Vagina (tissue), 2 donors: Measurements from ENCODE around the gene APCDD1L. TPM values are rescaled to one million over a fixed set of nuclear protein-coding genes. Genes with fewer than 3 reads are reported as not detected.

Experiments used
- DNase-seq, 2 donors: peaks; one replicate each; pipeline ENCODE4 v3.0.0-alpha.2; 2017; ENCODE audit errors: extremely low spot score in 2 of 2
- H3K27ac ChIP-seq: fragments of 200-600 bp; sonication (generic); one replicate; pipeline ENCODE4 v1.5.1; 2019
- H3K27me3 ChIP-seq: fragments of 200-600 bp; sonication (generic); one replicate; pipeline ENCODE4 v1.5.1; 2019
- H3K36me3 ChIP-seq, 2 donors: fragments of 200-600 bp; sonication (generic); one replicate each; pipeline ENCODE4 v1.5.1; 2017 to 2019
- H3K4me1 ChIP-seq: fragments of 200-600 bp; sonication (generic); one replicate; pipeline ENCODE4 v1.5.1; 2019
- H3K4me3 ChIP-seq, 2 donors: fragments of 200-600 bp; sonication (generic); 1 replicate in 1 of 2; 2 replicates in 1 of 2; pipeline ENCODE4 v1.5.1; 2016 to 2019
- H3K9me3 ChIP-seq: fragments of 200-600 bp; sonication (generic); one replicate; pipeline ENCODE4 v1.5.1; 2019
- POLR2A ChIP-seq, 2 donors: fragments of 450-650 bp; IDR thresholded peaks; one replicate each; pipeline ENCODE4 v1.6.1; 2017; ENCODE audit warnings: antibody characterized with exemption in 2 of 2, mild to moderate bottlenecking in 2 of 2, moderate library complexity in 2 of 2
- POLR2AphosphoS5 ChIP-seq, 2 donors: sonication (generic); formaldehyde crosslinking; IDR thresholded peaks; one replicate each; pipeline ENCODE4 v1.9.0; 2017; ENCODE audit warnings: antibody characterized with exemption in 2 of 2, mild to moderate bottlenecking in 2 of 2, low read depth in 1 of 2; ENCODE audit not compliant: insufficient read depth in 1 of 2
- intact Hi-C: fragments of 100-400 bp; cut with DNase I; formaldehyde crosslinking; loops from one replicate; pipeline ENCODE4 v1.15.1; 2023
- total RNA-seq: library from RNA; depleted of rRNA; stranded (reverse); fragments of >200 nt; gene quantifications from one replicate; pipeline ENCODE4 v1.2.3, GENCODE V29; 2016
- TF ChIP-seq, protein P1 (sequence below), 3 experiments: fragments of 450-650 bp in 2 of 3; fragments of 200-600 bp in 1 of 3; sonication (generic) in 1 of 3; IDR thresholded peaks; one replicate each; pipeline ENCODE4 v1.5.1; 2017 to 2019; ENCODE audit warnings: antibody characterized with exemption in 3 of 3, mild to moderate bottlenecking in 2 of 3, moderate library complexity in 2 of 3

APCDD1L gene
- total RNA-seq, 1 donor from 2014 or later: 0.98 TPM

DNA sequence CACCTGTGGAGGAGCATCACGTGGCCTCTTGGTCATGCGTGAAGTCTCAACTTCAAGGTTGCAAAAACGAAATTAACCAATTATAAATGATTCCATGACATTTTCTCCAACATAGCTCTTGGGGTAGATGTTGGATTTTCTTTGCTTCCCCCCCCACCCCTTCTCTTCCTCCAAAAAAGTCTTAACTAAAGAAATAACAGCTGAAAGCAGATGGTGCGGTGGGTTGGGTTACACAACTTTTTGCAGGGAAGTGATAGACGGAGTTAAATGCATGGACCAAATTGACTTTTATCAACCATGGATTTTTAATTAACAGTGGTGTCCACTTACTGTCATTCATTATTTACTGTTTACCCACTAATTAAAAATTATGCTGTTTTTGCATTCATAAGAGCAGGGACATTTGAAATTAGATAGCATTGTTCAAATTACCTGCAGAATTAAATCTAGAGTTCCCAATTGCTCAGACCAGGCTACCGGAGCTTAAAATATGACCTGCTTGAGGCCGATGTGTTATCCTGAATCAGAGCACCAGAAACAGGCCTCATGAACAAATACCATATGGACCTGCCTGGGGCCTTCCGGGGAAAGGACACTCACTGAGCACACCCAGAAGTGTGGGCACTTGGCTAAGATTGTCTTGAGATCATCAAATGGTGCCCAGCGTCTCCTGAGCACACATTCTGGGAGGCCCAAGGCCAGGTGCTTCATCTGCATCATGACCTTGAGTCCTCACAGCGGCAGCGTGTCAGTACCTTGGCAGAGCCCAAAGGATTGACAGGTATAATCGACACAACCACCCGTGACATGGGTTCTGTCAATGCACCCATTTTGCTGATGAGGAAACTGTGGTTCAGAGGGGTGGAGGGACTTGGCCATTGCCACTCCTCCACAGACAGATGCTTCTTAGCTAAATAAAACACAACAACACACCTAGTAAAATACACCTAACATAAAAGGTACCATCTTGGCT, 41.5 kb downstream of the APCDD1L start:
- intact Hi-C loops: loop anchor here (5.0 kb wide), 1 partner anchor 174 kb away; no protein-coding TSS in a partner anchor
- H3K4me3 ChIP-seq: no peak overlapping the region
- H3K27me3 ChIP-seq: no peaks in the 10 kb centered on the region
- no peaks in the 10 kb centered on the region for H3K9me3 ChIP-seq
- H3K36me3 ChIP-seq: no peaks in the 10 kb centered on the region
- peaks cover 15% of the 10 kb centered on the region for H3K4me1 ChIP-seq
- DNase-seq: no peak
- TF ChIP-seq, protein P1, sequence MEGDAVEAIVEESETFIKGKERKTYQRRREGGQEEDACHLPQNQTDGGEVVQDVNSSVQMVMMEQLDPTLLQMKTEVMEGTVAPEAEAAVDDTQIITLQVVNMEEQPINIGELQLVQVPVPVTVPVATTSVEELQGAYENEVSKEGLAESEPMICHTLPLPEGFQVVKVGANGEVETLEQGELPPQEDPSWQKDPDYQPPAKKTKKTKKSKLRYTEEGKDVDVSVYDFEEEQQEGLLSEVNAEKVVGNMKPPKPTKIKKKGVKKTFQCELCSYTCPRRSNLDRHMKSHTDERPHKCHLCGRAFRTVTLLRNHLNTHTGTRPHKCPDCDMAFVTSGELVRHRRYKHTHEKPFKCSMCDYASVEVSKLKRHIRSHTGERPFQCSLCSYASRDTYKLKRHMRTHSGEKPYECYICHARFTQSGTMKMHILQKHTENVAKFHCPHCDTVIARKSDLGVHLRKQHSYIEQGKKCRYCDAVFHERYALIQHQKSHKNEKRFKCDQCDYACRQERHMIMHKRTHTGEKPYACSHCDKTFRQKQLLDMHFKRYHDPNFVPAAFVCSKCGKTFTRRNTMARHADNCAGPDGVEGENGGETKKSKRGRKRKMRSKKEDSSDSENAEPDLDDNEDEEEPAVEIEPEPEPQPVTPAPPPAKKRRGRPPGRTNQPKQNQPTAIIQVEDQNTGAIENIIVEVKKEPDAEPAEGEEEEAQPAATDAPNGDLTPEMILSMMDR (IDR thresholded peaks at IDR 0.05): no peak
- TF ChIP-seq POLR2A (IDR thresholded peaks at IDR 0.05): no peak
- no peak for TF ChIP-seq POLR2AphosphoS5 (IDR thresholded peaks at IDR 0.05; ENCODE audit: insufficient read depth in 1 of 2, low read depth in 1 of 2)
- no peak overlapping the region for H3K27ac ChIP-seq

DNA sequence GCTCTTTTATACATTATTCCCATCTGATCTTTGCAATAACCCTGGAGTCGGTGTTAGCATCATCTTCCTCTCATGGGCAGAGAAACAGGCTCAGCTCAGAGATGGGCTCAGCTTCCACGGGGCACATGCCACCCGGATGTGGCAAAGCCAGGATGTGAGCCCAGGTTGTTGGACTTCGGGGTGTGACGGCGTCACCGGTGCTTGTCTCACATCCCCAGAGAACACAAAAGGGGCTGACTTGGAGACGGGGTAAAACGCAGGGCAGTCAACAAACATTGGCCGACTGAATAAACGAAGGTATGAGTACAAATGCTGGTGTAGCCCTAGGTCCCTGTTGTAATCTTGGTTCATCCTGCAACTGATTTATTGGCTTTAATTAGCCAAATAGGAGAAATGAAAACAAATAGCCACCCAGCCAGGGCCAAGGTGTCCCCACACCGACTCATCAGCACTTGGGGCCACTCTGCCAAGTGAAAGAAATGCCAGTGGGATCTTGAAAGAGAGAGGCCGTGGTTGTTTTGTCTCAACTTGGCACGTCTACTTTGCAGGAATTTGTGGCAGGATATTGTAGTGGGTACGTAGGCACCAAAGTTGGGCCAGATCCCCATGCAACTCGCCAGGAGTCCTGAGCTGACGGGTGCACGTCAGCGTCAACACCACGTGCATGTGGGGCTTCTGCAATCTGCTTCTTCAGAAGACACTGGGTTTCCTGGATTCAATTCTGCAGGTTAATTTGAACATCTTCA, 42.8 kb downstream of the APCDD1L start:
- H3K9me3 ChIP-seq: no peaks in the 10 kb centered on the region
- no peaks in the 10 kb centered on the region for H3K36me3 ChIP-seq
- H3K4me1 ChIP-seq: peaks cover 15% of the 10 kb centered on the region
- no peak for DNase-seq
- TF ChIP-seq POLR2AphosphoS5 (IDR thresholded peaks at IDR 0.05; ENCODE audit: insufficient read depth in 1 of 2, low read depth in 1 of 2) (no peak), POLR2A (IDR thresholded peaks at IDR 0.05) (no peak)
- TF ChIP-seq, protein P1 (IDR thresholded peaks at IDR 0.05): no peak
- no peak overlapping the region for H3K27ac ChIP-seq
- intact Hi-C loops: loop anchor here (5.0 kb wide), 1 partner anchor 175 kb away; no protein-coding TSS in a partner anchor
- H3K27me3 ChIP-seq: no peaks in the 10 kb centered on the region
- H3K4me3 ChIP-seq: no peak overlapping the region

DNA sequence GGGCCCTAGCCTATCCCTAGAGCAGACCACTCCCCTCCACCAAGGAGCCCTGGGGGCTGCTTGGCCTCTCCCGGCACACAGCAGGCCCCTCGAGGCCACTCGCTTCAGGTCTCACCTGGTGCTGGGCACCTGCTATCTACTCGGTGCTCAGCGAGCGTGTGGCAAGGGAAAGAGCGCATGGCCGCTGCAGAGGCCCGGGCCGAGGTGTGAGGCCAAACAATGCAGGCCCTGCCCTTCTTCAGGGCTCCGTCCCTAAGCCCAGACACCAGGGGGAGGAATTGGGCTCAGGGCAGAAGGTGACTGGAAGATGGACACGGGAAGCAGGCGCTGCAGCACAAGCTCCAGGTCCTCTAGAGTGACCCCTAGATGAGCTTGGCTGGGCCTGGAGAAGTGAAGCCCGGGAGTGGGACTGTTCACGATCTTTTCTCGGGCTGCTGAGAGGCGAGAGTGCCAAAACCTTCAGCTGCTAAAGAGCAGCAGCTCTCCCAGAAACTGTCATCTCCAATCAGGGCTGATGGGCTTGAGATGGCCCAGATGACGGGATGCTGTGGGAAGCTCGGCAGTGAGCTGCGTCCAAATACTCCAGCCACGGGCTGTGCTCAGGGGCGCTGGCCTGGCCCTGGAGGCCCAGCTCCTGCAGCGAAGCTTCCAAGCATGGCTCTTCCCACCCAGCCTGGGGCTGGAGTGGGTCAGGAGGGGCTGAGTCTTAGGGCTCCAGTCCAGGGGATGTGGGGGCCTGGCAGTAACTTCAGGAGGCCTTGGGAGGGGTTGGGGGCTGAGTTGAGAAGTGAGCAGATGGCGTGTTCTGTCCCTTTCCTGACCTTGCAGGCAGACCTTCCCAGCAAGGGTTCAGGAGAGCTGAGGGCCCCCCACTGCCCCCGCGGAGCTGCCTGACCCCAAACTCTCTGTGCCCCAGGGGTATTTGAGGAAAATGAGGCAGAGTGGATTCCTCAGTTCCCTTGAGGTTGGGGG, 43.7 kb downstream of the APCDD1L start:
- TF ChIP-seq POLR2A (IDR thresholded peaks at IDR 0.05) (no peak), POLR2AphosphoS5 (IDR thresholded peaks at IDR 0.05; ENCODE audit: insufficient read depth in 1 of 2, low read depth in 1 of 2) (peak in 1 of 2 donors; percentile 32)
- TF ChIP-seq, protein P1 (IDR thresholded peaks at IDR 0.05): no peak
- no peak for DNase-seq
- Histone ChIP-seq H3K36me3 (no peaks in the 10 kb centered on the region), H3K4me1 (peaks cover 15% of the 10 kb centered on the region), H3K27ac (no peak overlapping the region), H3K9me3 (no peaks in the 10 kb centered on the region), H3K27me3 (no peaks in the 10 kb centered on the region), H3K4me3 (no peak overlapping the region)
- intact Hi-C loops: loop anchor here (5.0 kb wide), 1 partner anchor 176 kb away; no protein-coding TSS in a partner anchor

DNA sequence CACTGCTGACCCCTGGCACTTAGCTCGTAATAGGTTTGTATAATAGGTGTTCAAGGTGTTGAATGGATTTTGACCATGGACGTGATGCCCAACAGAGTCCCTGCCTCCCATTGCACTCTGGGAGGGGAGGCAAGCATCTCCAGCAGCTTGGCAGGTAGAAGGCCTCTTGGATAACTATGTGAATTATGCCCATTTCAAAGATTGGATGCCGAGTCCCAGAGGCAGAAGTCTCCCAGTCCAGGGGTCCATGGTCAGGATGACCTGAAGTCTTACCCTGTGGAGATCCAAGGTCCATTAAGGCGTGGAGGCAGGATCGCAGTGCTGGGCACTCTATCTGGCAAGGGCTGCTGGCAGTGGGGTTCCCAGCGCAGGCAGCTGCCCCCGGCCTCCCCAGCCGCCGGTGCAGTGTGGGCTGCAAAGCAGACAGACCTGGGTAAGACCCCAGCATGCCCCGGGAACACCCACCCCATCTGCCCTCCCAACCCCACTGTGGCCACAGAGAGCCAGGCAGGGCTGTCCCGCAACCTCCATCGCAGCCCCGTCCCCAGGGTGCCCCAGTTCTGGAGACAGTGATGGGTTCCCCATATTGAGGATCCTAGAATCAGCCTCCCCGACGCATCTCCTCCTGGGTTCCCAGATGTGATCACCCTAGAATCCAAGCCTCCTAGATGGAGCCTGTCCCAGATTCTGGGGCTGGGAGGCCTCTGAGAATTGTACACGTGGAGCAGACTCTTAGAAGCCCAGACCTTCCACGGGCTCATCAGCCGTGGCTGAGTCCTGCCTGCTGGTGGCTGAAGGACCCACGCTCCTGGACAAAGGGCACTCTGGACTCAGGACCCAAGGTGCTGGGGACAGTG, 44.6 kb downstream of the APCDD1L start:
- Histone ChIP-seq H3K27ac (no peak overlapping the region), H3K9me3 (no peaks in the 10 kb centered on the region), H3K4me3 (no peak overlapping the region), H3K36me3 (no peaks in the 10 kb centered on the region), H3K4me1 (peaks cover 15% of the 10 kb centered on the region), H3K27me3 (no peaks in the 10 kb centered on the region)
- intact Hi-C loops: loop anchor here (5.0 kb wide), 1 partner anchor 177 kb away; no protein-coding TSS in a partner anchor
- no peak for DNase-seq
- TF ChIP-seq POLR2AphosphoS5 (IDR thresholded peaks at IDR 0.05; ENCODE audit: insufficient read depth in 1 of 2, low read depth in 1 of 2) (no peak), POLR2A (IDR thresholded peaks at IDR 0.05) (no peak)
- TF ChIP-seq, protein P1 (IDR thresholded peaks at IDR 0.05): no peak
